Hepatocyte (in vitro differentiated cells): ENCODE results near the gene CPD. TPM values are rescaled to one million over a fixed set of nuclear protein-coding genes. Genes with fewer than 3 reads are reported as not detected.

Experiments
- DNase-seq: peaks from one replicate; pipeline ENCODE4 v3.0.0-alpha.2; 2016; ENCODE audit warnings: low spot score
- H2AFZ ChIP-seq: fragments of 200-600 bp; sonication (generic); 2 replicates; pipeline ENCODE4 v1.6.0; 2016; ENCODE audit warnings: antibody characterized with exemption, mild to moderate bottlenecking
- H3K27ac ChIP-seq: fragments of 200-600 bp; sonication (generic); 2 replicates; pipeline ENCODE4 v1.5.1; 2016; ENCODE audit warnings: mild to moderate bottlenecking
- H3K27me3 ChIP-seq: fragments of 200-600 bp; sonication (generic); 2 replicates; pipeline ENCODE4 v1.6.1; 2016
- H3K36me3 ChIP-seq: fragments of 200-600 bp; sonication (generic); replicated peaks from 2 replicates; pipeline ENCODE4 v1.5.1; 2016; ENCODE audit warnings: low read depth; ENCODE audit not compliant: insufficient read depth
- H3K4me1 ChIP-seq: fragments of 200-600 bp; sonication (generic); 2 replicates; pipeline ENCODE4 v1.5.1; 2016; ENCODE audit warnings: mild to moderate bottlenecking, moderate library complexity; ENCODE audit not compliant: insufficient read depth
- H3K4me2 ChIP-seq: fragments of 200-600 bp; sonication (generic); 2 replicates; pipeline ENCODE4 v1.6.0; 2016
- H3K4me3 ChIP-seq: fragments of 200-600 bp; sonication (generic); 2 replicates; pipeline ENCODE4 v1.5.1; 2016; ENCODE audit warnings: mild to moderate bottlenecking
- H3K79me2 ChIP-seq: fragments of 200-600 bp; sonication (generic); 2 replicates; pipeline ENCODE4 v1.6.0; 2017; ENCODE audit warnings: mild to moderate bottlenecking
- H3K9me2 ChIP-seq: fragments of 200-600 bp; sonication (generic); replicated peaks from 2 replicates; pipeline ENCODE4 v1.6.0; 2017; ENCODE audit warnings: mild to moderate bottlenecking; ENCODE audit not compliant: insufficient read depth
- H3K9me3 ChIP-seq: fragments of 200-600 bp; sonication (generic); 2 replicates; pipeline ENCODE4 v1.5.1; 2016; ENCODE audit warnings: low read depth, mild to moderate bottlenecking
- H4K20me1 ChIP-seq: fragments of 200-600 bp; sonication (generic); 2 replicates; pipeline ENCODE4 v1.6.0; 2016; ENCODE audit warnings: mild to moderate bottlenecking; ENCODE audit not compliant: insufficient read depth, poor library complexity, severe bottlenecking
- CTCF ChIP-seq: fragments of 200-600 bp; sonication (generic); IDR thresholded peaks from 2 replicates; pipeline ENCODE4 v1.5.1; 2016; ENCODE audit warnings: antibody characterized with exemption, mild to moderate bottlenecking; ENCODE audit not compliant: poor library complexity
- EZH2 ChIP-seq: fragments of 200-600 bp; sonication (generic); IDR thresholded peaks from 2 replicates; pipeline ENCODE4 v1.6.1; 2016; ENCODE audit warnings: antibody characterized with exemption, mild to moderate bottlenecking, borderline replicate concordance
- EZH2phosphoT487 ChIP-seq: fragments of 200-600 bp; sonication (generic); IDR thresholded peaks from one replicate; pipeline ENCODE4 v1.6.1; 2018; ENCODE audit warnings: antibody characterized with exemption, mild to moderate bottlenecking, low read depth, moderate library complexity; ENCODE audit not compliant: unreplicated experiment, severe bottlenecking
- WGBS: methylation state at CpG from one replicate; pipeline ENCODE4 v1.1.6; 2016; ENCODE audit warnings: low lambda C conversion rate; ENCODE audit errors: missing lambda C conversion rate; 5-methylcytosine and 5-hydroxymethylcytosine counted together
- polyA plus RNA-seq: library from polyadenylated mRNA; unstranded; fragments of >200 nt; fragmentation: Nextera tagmentation; extraction: Ambion mirVana; gene quantifications from 2 replicates; pipeline ENCODE4 v1.2.1, GENCODE V29; 2016
- small RNA-seq: library from RNA; depleted of rRNA; stranded (forward); fragments of <200 nt; gene quantifications from one replicate; pipeline ENCODE3, GENCODE V24; 2014
- total RNA-seq: library from RNA; depleted of rRNA; stranded (reverse); fragments of >200 nt; gene quantifications from 2 replicates; pipeline ENCODE4 v1.2.3, GENCODE V29; 2014

The CPD gene
- total and polyA plus RNA-seq, 2 experiments from 2014 or later, result 20.7 to 80.6 TPM

DNA sequence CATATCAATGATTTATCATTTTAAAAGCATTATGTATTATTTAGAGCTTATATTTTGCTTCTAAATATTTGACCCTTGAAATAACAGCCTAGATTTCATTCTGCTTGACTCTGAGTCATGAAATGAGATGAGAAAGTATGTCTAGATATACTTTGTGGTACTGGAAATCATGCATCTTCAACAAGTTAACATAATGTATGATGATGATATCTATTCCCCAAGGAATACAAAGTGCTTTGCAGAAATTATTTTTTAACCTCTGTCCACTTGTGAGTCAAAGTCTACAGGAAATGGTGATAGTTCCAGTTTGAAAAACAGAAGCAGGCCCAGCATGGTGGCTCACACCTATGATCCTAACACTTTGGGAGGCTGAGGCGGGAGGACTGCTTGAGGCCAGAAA, 134.6 kb downstream of the CPD start:
- Histone ChIP-seq H3K27ac (no peak overlapping the region), H3K4me1 (no peaks in the 10 kb centered on the region), H3K9me3 (no peaks in the 10 kb centered on the region), H2AFZ (no peak overlapping the region), H3K4me2 (no peak overlapping the region), H3K9me2 (no peaks in the 10 kb centered on the region), H4K20me1 (no peaks in the 10 kb centered on the region), H3K27me3 (no peaks in the 10 kb centered on the region), H3K4me3 (no peak overlapping the region), H3K79me2 (peaks cover 2% of the 10 kb centered on the region), H3K36me3 (no peaks in the 10 kb centered on the region)
- no peak for DNase-seq
- no peak for TF ChIP-seq EZH2phosphoT487
- no peak for TF ChIP-seq CTCF
- no peak for TF ChIP-seq EZH2
- 100% methylated on average over 1 of the region's 1 CpG for WGBS

GRCh38 chr17:30514895-30515596, 136.3 kb downstream of the CPD start:
- no peak for DNase-seq
- Histone ChIP-seq H3K4me2 (no peak overlapping the region), H4K20me1 (no peaks in the 10 kb centered on the region), H3K4me3 (no peak overlapping the region), H2AFZ (no peak overlapping the region), H3K9me3 (no peaks in the 10 kb centered on the region), H3K27ac (no peak overlapping the region), H3K79me2 (peaks cover 9% of the 10 kb centered on the region), H3K9me2 (no peaks in the 10 kb centered on the region), H3K36me3 (no peaks in the 10 kb centered on the region), H3K4me1 (no peaks in the 10 kb centered on the region), H3K27me3 (no peaks in the 10 kb centered on the region)
- no peak for TF ChIP-seq EZH2
- 97% methylated on average over 3 of the region's 3 CpGs for WGBS

GRCh38 chr17:30517786-30518185, 139.1 kb downstream of the CPD start:
- no peaks in the 10 kb centered on the region for H3K4me1 ChIP-seq
- H3K9me3 ChIP-seq, result no peaks in the 10 kb centered on the region
- no peaks in the 10 kb centered on the region for H3K36me3 ChIP-seq
- DNase-seq, result no peak
- H4K20me1 ChIP-seq, result no peaks in the 10 kb centered on the region
- H3K27ac ChIP-seq, result no peak overlapping the region
- no peak overlapping the region for H3K4me2 ChIP-seq
- no peak overlapping the region for H2AFZ ChIP-seq
- WGBS, result 100% methylated on average over 1 of the region's 1 CpG
- no peaks in the 10 kb centered on the region for H3K9me2 ChIP-seq
- H3K79me2 ChIP-seq, result peaks cover 6% of the 10 kb centered on the region
- TF ChIP-seq EZH2 (no peak), EZH2phosphoT487 (no peak), CTCF (no peak)
- no peak overlapping the region for H3K4me3 ChIP-seq
- H3K27me3 ChIP-seq, result no peaks in the 10 kb centered on the region

DNA sequence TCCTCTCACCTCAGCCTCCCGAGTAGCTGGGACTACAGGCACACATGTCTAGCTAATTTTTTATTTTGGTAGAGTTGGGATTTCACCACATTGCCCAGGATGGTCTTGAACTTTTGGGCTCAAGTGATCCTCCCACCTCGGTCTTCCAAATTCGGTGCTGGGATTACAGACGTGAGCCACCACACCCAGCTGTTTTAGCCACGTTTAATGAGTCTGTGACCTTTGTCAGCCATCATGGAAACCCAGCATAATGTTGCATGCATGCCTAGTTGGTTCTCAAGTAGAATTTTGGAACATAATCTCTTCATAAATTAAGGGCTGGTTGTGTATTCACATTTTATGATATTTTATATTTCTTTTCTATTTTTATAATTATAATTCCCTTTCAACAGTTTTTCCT, 140.4 kb downstream of the CPD start:
- Histone ChIP-seq H3K27me3 (no peaks in the 10 kb centered on the region), H3K36me3 (no peaks in the 10 kb centered on the region), H3K4me1 (no peaks in the 10 kb centered on the region), H3K9me2 (no peaks in the 10 kb centered on the region), H3K9me3 (no peaks in the 10 kb centered on the region), H3K79me2 (peaks cover 6% of the 10 kb centered on the region), H3K4me3 (no peak overlapping the region), H4K20me1 (no peaks in the 10 kb centered on the region), H3K4me2 (no peak overlapping the region), H3K27ac (no peak overlapping the region), H2AFZ (no peak overlapping the region)
- WGBS, result 91% methylated on average over 5 of the region's 5 CpGs
- DNase-seq, result no peak
- no peak for TF ChIP-seq CTCF
- no peak for TF ChIP-seq EZH2
- no peak for TF ChIP-seq EZH2phosphoT487

Small RNA genes within 50 kb of the gene (small RNA-seq; reads per million reads assigned to genes)
- gene RF00019 (not detected), gene RNU6-990P (not detected)

Other genes starting within 250 kb of the CPD start
- gene SLC6A4, start 143.2 kb upstream of the CPD start, total RNA-seq, result 2.0 and 3.8 TPM in 2 replicates
- 2.6 and 6.0 TPM in 2 replicates for gene SLC6A4, start 143.2 kb upstream of the CPD start, polyA plus RNA-seq
- 28.2 and 29.0 TPM in 2 replicates for gene BLMH, start 87.0 kb upstream of the CPD start, total RNA-seq
- gene BLMH, start 87.0 kb upstream of the CPD start, polyA plus RNA-seq, result 21.3 and 26.0 TPM in 2 replicates
- gene TMIGD1, start 44.9 kb upstream of the CPD start, total RNA-seq, result 3.2 and 3.3 TPM in 2 replicates
- 1.3 and 2.5 TPM in 2 replicates for gene TMIGD1, start 44.9 kb upstream of the CPD start, polyA plus RNA-seq
- gene GOSR1, start 98.5 kb downstream of the CPD start, total RNA-seq, result 28.7 and 29.7 TPM in 2 replicates
- gene GOSR1, start 98.5 kb downstream of the CPD start, polyA plus RNA-seq, result 52.1 and 54.1 TPM in 2 replicates